ENCODE data around the gene CCDC183.

The CCDC183 gene

GRCh38 chr9:136857166-136857565 lies 61.0 kb downstream of the CCDC183 start:
- H3K9me3 ChIP-seq (ENCODE audit: control insufficient read depth, insufficient read depth, low read length) = no peaks in the 10 kb centered on the region
- H3F3A ChIP-seq (ENCODE audit: control insufficient read depth, insufficient read depth) = no peaks in the 10 kb centered on the region
- no peak overlapping the region for H3K4me2 ChIP-seq (ENCODE audit: low read length)
- peaks cover 6% of the 10 kb centered on the region for H3K4me1 ChIP-seq (ENCODE audit: control insufficient read depth, low read length)
- peaks cover 14% of the 10 kb centered on the region for H3K36me3 ChIP-seq (ENCODE audit: control insufficient read depth, low read length)
- TF ChIP-seq, protein P1, sequence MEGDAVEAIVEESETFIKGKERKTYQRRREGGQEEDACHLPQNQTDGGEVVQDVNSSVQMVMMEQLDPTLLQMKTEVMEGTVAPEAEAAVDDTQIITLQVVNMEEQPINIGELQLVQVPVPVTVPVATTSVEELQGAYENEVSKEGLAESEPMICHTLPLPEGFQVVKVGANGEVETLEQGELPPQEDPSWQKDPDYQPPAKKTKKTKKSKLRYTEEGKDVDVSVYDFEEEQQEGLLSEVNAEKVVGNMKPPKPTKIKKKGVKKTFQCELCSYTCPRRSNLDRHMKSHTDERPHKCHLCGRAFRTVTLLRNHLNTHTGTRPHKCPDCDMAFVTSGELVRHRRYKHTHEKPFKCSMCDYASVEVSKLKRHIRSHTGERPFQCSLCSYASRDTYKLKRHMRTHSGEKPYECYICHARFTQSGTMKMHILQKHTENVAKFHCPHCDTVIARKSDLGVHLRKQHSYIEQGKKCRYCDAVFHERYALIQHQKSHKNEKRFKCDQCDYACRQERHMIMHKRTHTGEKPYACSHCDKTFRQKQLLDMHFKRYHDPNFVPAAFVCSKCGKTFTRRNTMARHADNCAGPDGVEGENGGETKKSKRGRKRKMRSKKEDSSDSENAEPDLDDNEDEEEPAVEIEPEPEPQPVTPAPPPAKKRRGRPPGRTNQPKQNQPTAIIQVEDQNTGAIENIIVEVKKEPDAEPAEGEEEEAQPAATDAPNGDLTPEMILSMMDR (IDR thresholded peaks at IDR 0.05; ENCODE audit: low read depth, low read length, poor library complexity, severe bottlenecking) = no peak
- TF ChIP-seq EZH2phosphoT487 (IDR thresholded peaks at IDR 0.05; ENCODE audit: borderline replicate concordance, low read length) = no peak
- H3K4me3 ChIP-seq (ENCODE audit: low read length) = no peak overlapping the region
- no peaks in the 10 kb centered on the region for H3K9me2 ChIP-seq (replicated peaks; ENCODE audit: control insufficient read depth, low read length)
- H4K20me1 ChIP-seq (ENCODE audit: control insufficient read depth, insufficient read depth, low read depth, low read length) = no peaks in the 10 kb centered on the region
- H3K27me3 ChIP-seq (ENCODE audit: control insufficient read depth, low read length) = no peaks in the 10 kb centered on the region
- H3K27ac ChIP-seq (ENCODE audit: low read depth, low read length) = no peak overlapping the region
- H3K79me2 ChIP-seq (ENCODE audit: control insufficient read depth, low read length) = no peaks in the 10 kb centered on the region

All from DOHH2 (cell line).